CD4-positive, alpha-beta T cell treated with Interleukin-4 for 4 hours (primary cell): ENCODE data around the gene EFHC1.

Experiments
- DNase-seq: peaks from one replicate; pipeline ENCODE4 v3.0.0-alpha.2; 2020

Gene EFHC1

DNA sequence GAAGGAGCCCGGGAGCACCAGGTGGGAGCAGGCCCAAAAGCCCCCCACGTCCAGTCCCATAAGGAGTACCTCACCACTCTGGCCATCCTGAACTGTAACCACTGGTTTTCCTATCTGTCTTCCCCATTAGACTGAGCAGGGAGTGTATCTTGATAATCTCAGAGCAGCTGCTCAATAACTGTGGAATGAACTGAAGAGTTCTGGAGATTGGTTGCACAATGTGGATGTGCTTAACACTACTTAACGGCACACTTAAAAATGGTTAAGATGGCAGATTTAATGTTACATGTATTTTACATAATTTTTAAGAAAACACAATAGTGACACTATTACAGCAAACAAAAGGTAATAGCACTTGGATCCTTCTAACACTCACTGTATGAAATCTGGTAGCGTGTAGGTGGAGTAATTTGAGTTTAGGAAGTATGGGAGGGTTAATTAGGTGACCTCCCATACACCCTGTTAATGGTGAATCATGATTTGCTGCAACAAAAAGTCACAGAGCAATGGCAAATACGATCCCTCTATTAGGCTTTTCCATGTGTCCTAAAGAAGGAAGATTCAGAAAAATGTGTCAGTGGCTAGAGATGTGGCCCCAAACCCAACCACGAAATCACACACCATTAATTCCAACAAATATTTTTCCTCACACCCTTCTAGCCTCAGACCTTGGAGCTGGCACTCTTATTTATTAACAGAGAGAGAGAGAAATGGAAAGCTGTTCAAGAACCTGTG lies 138.3 kb downstream of the EFHC1 start:
- DNase-seq, result no peak

DNA sequence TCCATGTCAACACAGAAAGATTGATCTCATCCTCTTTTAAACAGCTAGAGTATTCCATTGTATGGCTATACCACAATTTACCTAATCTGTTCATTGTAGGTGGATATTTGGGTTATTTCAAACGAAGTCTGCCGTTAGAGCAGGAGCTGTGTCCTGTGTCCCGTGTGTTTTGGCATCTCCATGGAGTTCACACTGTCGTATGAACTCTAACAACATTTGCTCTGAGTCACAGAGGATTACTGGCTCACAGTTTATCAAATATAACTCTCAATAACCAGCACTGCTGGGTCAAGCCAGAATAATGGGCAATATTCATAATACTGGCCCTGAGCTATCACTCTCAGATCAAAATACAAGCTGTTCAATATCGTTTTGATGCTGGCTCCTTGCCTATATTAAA lies 140.3 kb downstream of the EFHC1 start:
- no peak for DNase-seq

DNA sequence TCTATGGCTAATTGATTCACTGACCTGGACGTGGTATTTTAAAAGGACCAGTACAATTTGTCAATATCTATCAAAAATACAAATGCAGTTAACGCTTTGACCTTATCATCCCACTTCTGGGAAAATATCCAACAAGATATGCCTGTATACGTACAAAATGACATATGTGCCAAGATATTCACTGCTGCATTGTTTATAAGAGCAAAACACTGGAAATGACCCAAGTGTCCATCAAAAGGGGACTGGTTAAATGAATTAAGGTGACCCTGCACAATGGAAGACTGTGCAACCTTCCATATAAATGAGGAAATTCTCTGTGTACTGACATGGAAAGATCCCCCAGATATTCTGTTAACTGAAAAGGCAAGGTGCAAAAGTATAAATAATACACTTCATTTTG lies 142.8 kb downstream of the EFHC1 start:
- no peak for DNase-seq

DNA sequence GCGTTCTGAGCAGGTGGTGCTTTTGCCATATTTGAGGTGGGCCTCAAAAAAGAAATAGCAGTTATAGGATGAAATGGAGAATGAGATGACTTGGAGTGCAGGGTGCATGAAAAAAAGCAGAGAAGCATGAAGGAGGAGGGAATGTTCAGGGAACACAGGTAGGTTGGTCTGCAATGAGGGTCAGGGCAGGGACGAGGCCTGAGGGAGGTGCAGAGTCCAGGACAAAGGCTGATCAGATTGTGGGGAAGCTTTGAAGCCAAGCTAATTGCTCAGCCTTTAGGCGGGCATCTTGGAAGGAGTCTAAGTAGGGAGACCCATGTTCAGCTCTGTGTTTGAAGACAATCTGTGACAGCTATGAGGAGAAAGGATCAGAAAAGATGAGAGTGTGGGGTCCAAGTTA lies 144.7 kb downstream of the EFHC1 start:
- no peak for DNase-seq

DNA sequence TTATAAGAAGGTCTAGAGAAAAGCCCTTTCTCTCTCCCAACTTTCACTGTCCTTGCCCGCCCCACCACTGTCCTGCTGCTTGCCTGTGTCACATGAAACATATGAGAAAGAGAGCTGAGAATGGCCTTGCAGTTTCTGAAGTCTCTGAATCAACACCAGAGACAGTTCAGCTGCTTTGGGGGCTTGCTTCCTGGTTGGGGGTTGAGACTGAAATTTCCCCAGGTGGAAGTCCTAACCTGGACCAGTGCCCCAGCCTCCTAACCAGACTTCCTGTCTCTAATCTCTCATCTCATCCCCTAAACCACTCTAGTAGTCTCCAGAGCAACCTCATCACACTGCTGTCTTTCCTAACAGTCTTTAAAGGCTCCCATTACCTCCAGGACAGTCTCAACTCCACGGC lies 146.1 kb downstream of the EFHC1 start:
- DNase-seq, result no peak

DNA sequence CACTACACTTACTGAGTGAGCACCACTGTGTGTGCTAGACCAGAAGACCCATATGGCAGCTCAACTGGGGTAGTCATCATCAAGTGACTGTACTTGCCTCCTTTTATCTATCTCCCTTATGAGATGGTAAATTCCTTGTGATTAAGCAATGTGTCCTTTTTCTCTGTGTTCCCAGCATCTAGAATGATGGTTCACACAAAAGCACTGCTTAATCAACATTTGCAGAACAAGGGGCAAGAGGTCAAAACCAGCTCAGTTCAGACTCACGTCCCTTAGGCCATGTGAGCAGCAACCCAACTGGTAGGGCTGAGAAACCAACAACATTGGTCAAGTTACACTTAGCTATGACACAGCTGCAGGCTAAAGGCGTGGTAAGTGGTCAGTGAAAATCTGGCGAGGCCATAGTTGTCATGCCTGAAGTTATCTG lies 146.7 kb downstream of the EFHC1 start:
- no peak for DNase-seq

DNA sequence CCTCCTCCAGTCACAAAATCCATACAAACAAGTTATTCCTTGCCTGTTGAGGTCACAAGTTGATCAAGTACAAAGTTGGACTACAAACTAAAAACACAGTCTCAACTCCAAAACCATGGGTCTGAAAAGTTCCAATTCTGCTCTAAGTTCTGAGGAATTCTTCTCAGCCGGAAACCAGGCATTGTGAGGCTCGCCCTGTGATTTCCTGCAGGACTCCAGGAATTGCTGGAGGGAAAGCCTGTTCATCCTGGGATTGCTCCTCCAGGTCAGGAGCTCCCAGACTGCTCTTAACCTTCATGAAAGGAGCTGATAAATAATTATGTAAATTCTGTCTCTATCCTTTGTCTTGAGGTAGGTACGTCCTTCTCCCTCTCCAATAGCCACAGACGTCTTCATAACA lies 148.2 kb downstream of the EFHC1 start:
- DNase-seq, result no peak

DNA sequence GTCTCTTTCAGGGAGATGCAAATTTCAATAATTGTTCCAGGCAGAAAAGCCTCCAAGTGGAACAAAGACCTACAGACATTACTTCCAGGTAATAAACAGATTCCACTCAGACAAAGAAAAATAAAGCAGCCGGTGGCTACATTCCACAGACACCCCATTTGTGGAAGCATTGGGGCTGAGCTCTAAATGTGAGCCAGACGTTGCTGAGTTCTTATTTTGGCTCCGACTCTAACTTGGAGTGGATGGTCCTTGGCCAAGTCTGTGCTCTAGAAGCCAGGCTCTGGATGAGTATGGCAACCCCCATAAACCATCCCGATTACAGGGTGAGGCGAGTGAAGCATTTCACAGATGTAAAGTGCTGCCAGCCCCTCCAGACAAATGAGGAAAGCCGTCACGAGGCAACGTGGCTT lies 150.2 kb downstream of the EFHC1 start:
- no peak for DNase-seq

DNA sequence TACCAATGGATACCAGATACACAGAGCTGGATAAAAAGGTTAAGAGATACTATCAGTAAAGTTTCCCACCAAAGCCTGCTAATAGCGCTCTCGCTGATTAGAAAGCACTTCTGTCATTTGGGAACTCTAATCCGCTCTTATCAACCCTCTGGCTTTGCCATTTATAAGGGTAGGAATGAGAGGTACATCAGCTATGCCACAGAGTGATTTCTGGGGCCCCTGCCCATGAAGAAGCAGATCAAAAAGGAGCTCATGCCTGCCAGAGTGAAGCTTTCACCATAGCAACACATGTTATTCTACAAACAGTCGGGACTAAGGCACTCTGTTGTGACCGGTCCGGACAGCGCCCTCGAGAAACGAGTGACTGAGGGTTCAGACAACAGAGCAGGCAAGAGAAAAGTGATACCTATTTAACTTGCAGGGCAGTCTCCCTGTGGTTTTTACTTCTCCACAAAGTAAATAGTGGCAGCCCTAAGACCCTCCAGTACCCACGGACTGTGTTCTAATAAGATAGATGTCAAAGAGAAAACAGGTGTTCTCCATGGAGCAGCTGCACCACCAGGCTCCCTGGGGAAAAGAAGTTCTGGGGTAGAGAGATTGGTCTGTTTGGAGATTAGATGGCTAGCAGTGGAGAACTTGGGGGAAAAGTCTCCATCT lies 151.1 kb downstream of the EFHC1 start:
- DNase-seq, result no peak

DNA sequence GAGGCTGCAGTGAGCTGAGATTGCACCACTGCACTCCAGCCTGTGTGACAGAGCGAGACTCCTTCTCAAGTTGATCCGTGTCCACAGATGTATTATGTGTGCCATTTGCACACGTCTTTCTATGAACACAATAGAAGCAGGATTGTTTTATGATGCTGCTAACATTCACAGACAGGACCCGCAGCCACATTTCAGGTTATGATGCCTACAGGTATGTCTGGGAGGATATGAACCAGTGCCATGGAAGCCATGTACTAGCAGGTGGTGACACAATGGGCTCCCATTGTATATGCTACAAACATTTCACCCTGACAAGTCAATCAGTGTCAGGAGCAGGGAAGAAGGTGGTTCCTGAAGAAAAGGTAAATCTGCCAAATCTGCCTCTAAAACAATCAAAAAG lies 152.4 kb downstream of the EFHC1 start:
- DNase-seq, result no peak

DNA sequence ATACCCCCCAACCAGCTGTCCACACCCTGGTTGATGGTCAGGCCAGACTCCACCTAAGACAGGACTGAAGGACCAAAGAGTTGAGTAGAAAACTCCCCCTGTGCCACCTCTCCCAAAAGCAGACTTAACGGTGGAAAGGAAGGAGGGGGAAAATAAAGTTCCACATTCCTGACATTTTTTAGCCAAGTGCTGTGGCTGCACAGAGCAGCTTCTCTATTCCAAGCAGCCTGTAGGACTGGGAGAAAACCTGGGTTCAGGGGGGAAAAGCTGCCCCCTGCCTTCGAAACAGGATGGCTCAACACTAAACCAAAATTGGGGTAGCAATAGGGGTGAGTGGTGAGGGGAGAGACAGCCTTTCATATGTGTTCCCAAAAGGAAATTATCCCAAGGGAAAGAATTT lies 153.2 kb downstream of the EFHC1 start:
- no peak for DNase-seq
